HG02623 (cell line): Measurements from ENCODE around the gene ASB14.
"Not testable (repeated sequence)": the region's sequence is repeated elsewhere in the genome, so short reads cannot be mapped to it uniquely, and the experiment has no call there.

ENCODE experiments used
- ATAC-seq: cut with Tn5 transposase; IDR thresholded peaks from one replicate; pipeline ENCODE4 v1.9.1; 2021; ENCODE audit warnings: moderate library complexity; ENCODE audit not compliant: unreplicated experiment

Gene ASB14

GRCh38 chr3:57292159-57292896, at the start of gene ASB14:
ASB14 (minus strand) TSS chr3:57292685; CDS start chr3:57292033, 652 bp downstream.
- ATAC-seq = no peak

- not testable (repeated sequence) for ATAC-seq
Observed at GRCh38 chr3:57339071-57339642, 46.7 kb upstream of the ASB14 start.

- ATAC-seq = not testable (repeated sequence)
Observed at GRCh38 chr3:57338272-57339070, 46.0 kb upstream of the ASB14 start.

- no peak for ATAC-seq
Observed at GRCh38 chr3:57335283-57335938, 42.9 kb upstream of the ASB14 start.

GRCh38 chr3:57331078-57331610, 38.7 kb upstream of the ASB14 start:
- ATAC-seq = no peak

GRCh38 chr3:57326498-57326897, 34.0 kb upstream of the ASB14 start:
- ATAC-seq = not testable (repeated sequence)

GRCh38 chr3:57314204-57314603, 21.7 kb upstream of the ASB14 start:
- no peak for ATAC-seq

- no peak for ATAC-seq
Observed at GRCh38 chr3:57309769-57310360, 17.4 kb upstream of the ASB14 start.

GRCh38 chr3:57303520-57303919, 11.0 kb upstream of the ASB14 start:
- ATAC-seq = not testable (repeated sequence)

GRCh38 chr3:57298041-57298440, 5.6 kb upstream of the ASB14 start:
- no peak for ATAC-seq

GRCh38 chr3:57292897-57293526, 527 bp upstream of the ASB14 start:
- no peak for ATAC-seq

GRCh38 chr3:57288403-57288802, 4.1 kb downstream of the ASB14 start:
- no peak for ATAC-seq

GRCh38 chr3:57287205-57287604, 5.3 kb downstream of the ASB14 start:
- ATAC-seq = no peak

- no peak for ATAC-seq
Observed at GRCh38 chr3:57283334-57283733, 9.2 kb downstream of the ASB14 start.

- no peak for ATAC-seq
Observed at GRCh38 chr3:57281715-57282114, 10.8 kb downstream of the ASB14 start.

GRCh38 chr3:57279685-57280084, 12.8 kb downstream of the ASB14 start:
- ATAC-seq = no peak

GRCh38 chr3:57278237-57278636, 14.2 kb downstream of the ASB14 start:
- no peak for ATAC-seq

- no peak for ATAC-seq
Observed at GRCh38 chr3:57275393-57275792, 17.1 kb downstream of the ASB14 start.

GRCh38 chr3:57274845-57275244, 17.6 kb downstream of the ASB14 start:
- ATAC-seq = no peak

- no peak for ATAC-seq
Observed at GRCh38 chr3:57268416-57268815, 24.1 kb downstream of the ASB14 start.
